Spleen (tissue), 7 donors: ENCODE measurements around the gene CDH16.

Source experiments
- POLR2A ChIP-seq, 3 donors: fragments of 450-650 bp; IDR thresholded peaks; one replicate each; pipeline ENCODE4 v1.5.1; 2017; ENCODE audit warnings: antibody characterized with exemption in 3 of 3, mild to moderate bottlenecking in 1 of 3
- POLR2AphosphoS5 ChIP-seq, 3 donors: sonication (generic); formaldehyde crosslinking; IDR thresholded peaks; one replicate each; pipeline ENCODE4 v1.5.1; 2017; ENCODE audit warnings: antibody characterized with exemption in 3 of 3
- TF ChIP-seq, protein P1 (sequence below), 11 experiments: fragments of 200-600 bp in 7 of 11; fragments of 450-650 bp in 4 of 11; sonication (generic) in 4 of 11; IDR thresholded peaks in 8 of 11; conservative IDR thresholded peaks in 3 of 11; 1 replicate in 7 of 11; 2 replicates in 4 of 11; pipeline versions ENCODE4 v1.4.0 to v1.8.0; 2016 to 2021; ENCODE audit warnings: antibody characterized with exemption in 11 of 11, inconsistent platforms in 4 of 11, mild to moderate bottlenecking in 1 of 11
- donor health status: DM: no; HTN: no; CAD: no; lungs with moderate emphysema.
- donor health status: DM: no; HTN: no; CAD: no.
- donor health status: DM: no; HTN: no; CAD: no.

DNA sequence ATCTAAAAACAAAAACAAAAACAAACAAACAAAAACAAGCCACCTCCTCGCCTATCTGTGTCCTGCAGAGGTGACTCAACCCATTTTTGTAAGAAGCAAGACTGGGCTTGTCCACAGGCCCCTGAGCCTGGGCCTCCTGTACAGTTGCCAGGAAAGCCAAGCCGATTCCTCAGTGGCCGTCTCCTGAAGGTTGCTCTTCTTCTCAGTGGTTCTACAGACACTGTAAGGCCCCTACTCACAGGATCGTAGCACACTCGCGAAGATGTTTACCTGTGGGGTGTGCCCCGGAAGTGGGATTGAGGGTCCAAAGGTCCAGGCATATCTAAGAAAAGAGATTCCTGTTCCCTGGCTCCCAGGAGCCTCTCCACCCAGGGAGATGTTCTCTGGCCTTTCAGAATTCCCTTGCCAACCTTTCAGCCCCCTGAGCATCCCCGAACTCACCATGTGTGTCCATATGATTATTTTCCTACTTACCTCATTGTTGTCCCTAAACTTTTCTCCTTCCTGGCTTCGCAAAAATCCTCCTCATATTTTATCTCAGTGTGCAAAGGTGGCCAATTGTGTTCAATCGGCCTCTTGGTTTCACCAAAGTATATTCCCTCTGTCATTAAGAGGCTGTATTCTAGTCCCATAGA, 34.9 kb upstream of the CDH16 start:
- no peak for TF ChIP-seq POLR2A (IDR thresholded peaks at IDR 0.05)
- TF ChIP-seq, protein P1, sequence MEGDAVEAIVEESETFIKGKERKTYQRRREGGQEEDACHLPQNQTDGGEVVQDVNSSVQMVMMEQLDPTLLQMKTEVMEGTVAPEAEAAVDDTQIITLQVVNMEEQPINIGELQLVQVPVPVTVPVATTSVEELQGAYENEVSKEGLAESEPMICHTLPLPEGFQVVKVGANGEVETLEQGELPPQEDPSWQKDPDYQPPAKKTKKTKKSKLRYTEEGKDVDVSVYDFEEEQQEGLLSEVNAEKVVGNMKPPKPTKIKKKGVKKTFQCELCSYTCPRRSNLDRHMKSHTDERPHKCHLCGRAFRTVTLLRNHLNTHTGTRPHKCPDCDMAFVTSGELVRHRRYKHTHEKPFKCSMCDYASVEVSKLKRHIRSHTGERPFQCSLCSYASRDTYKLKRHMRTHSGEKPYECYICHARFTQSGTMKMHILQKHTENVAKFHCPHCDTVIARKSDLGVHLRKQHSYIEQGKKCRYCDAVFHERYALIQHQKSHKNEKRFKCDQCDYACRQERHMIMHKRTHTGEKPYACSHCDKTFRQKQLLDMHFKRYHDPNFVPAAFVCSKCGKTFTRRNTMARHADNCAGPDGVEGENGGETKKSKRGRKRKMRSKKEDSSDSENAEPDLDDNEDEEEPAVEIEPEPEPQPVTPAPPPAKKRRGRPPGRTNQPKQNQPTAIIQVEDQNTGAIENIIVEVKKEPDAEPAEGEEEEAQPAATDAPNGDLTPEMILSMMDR (IDR thresholded peaks at IDR 0.05 in 8 of 11, conservative IDR thresholded peaks at IDR 0.05 in 3 of 11), result no peak
- no peak for TF ChIP-seq POLR2AphosphoS5 (IDR thresholded peaks at IDR 0.05)
